Measurements from ENCODE around the gene LIPK.

LIPK gene

GRCh38 chr10:88794731-88795130, 88.7 kb downstream of the LIPK start:
- TF ChIP-seq TAF1 (IDR thresholded peaks at IDR 0.05; ENCODE audit: low read depth) (no peak), TCF12 (IDR thresholded peaks at IDR 0.05; ENCODE audit: low read depth) (no peak), USF1 (IDR thresholded peaks at IDR 0.05) (no peak), EP300 (IDR thresholded peaks at IDR 0.05; ENCODE audit: borderline replicate concordance) (no peak), ZBTB7A (IDR thresholded peaks at IDR 0.05; ENCODE audit: low read depth) (no peak), CEBPB (IDR thresholded peaks at IDR 0.05) (no peak), EGR1 (IDR thresholded peaks at IDR 0.05) (no peak), YY1 (IDR thresholded peaks at IDR 0.05; ENCODE audit: low read depth) (no peak)

- no peak for TF ChIP-seq TCF12 (IDR thresholded peaks at IDR 0.05; ENCODE audit: low read depth)
- no peak for TF ChIP-seq TEAD4 (IDR thresholded peaks at IDR 0.05)
- TF ChIP-seq NFIC (IDR thresholded peaks at IDR 0.05) = no peak
- TF ChIP-seq, protein P1, sequence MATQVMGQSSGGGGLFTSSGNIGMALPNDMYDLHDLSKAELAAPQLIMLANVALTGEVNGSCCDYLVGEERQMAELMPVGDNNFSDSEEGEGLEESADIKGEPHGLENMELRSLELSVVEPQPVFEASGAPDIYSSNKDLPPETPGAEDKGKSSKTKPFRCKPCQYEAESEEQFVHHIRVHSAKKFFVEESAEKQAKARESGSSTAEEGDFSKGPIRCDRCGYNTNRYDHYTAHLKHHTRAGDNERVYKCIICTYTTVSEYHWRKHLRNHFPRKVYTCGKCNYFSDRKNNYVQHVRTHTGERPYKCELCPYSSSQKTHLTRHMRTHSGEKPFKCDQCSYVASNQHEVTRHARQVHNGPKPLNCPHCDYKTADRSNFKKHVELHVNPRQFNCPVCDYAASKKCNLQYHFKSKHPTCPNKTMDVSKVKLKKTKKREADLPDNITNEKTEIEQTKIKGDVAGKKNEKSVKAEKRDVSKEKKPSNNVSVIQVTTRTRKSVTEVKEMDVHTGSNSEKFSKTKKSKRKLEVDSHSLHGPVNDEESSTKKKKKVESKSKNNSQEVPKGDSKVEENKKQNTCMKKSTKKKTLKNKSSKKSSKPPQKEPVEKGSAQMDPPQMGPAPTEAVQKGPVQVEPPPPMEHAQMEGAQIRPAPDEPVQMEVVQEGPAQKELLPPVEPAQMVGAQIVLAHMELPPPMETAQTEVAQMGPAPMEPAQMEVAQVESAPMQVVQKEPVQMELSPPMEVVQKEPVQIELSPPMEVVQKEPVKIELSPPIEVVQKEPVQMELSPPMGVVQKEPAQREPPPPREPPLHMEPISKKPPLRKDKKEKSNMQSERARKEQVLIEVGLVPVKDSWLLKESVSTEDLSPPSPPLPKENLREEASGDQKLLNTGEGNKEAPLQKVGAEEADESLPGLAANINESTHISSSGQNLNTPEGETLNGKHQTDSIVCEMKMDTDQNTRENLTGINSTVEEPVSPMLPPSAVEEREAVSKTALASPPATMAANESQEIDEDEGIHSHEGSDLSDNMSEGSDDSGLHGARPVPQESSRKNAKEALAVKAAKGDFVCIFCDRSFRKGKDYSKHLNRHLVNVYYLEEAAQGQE (IDR thresholded peaks at IDR 0.05; ENCODE audit: low read depth) = no peak
- no peak for TF ChIP-seq YY1 (IDR thresholded peaks at IDR 0.05; ENCODE audit: low read depth)
- no peak for TF ChIP-seq EP300 (IDR thresholded peaks at IDR 0.05; ENCODE audit: borderline replicate concordance)
- no peak for TF ChIP-seq CEBPB (IDR thresholded peaks at IDR 0.05)
- no peak for TF ChIP-seq RAD21 (IDR thresholded peaks at IDR 0.05; ENCODE audit: low read depth)
- no peak for TF ChIP-seq FOXM1 (IDR thresholded peaks at IDR 0.05; ENCODE audit: borderline replicate concordance, low read depth)
- TF ChIP-seq, protein P2, sequence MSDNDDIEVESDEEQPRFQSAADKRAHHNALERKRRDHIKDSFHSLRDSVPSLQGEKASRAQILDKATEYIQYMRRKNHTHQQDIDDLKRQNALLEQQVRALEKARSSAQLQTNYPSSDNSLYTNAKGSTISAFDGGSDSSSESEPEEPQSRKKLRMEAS (IDR thresholded peaks at IDR 0.05) = no peak
- no peak for TF ChIP-seq EGR1 (IDR thresholded peaks at IDR 0.05)
- TF ChIP-seq TAF1 (IDR thresholded peaks at IDR 0.05; ENCODE audit: low read depth) = no peak
- TF ChIP-seq CREB1 (IDR thresholded peaks at IDR 0.05; ENCODE audit: low read depth) = no peak
- no peak for TF ChIP-seq USF1 (IDR thresholded peaks at IDR 0.05)
- no peak for TF ChIP-seq ZBTB7A (IDR thresholded peaks at IDR 0.05; ENCODE audit: low read depth)
These were observed 94.4 kb downstream of the LIPK start for GRCh38 chr10:88800152-88801125.
